Measurements from ENCODE around the gene FRMD7. TPM values are rescaled to one million over a fixed set of nuclear protein-coding genes. Genes with fewer than 3 reads are reported as not detected.

Gene FRMD7
- total RNA-seq, 6 experiments from 2014 or later: 0.07 to 0.18 (median 0.09) TPM; not detected in 3

GRCh38 chrX:132086672-132087071 lies 41.1 kb downstream of the FRMD7 start:
- WGBS (ENCODE audit: insufficient coverage, low coverage, low lambda C conversion rate, missing lambda C conversion rate): 26% methylated on average over 2 of the region's 2 CpGs
- TF ChIP-seq POLR2A (IDR thresholded peaks at IDR 0.05): no peak
- TF ChIP-seq CTCF (IDR thresholded peaks at IDR 0.05): no peak
- intact Hi-C loops (cut with DNase I): no loop called here
- H3K27ac ChIP-seq: no peak overlapping the region
- DNase-seq: no peak
- no peaks in the 10 kb centered on the region for H3K36me3 ChIP-seq
- no peak for ATAC-seq
- no peaks in the 10 kb centered on the region for H3K9me3 ChIP-seq
- H3K4me1 ChIP-seq: no peaks in the 10 kb centered on the region
- H3K27me3 ChIP-seq: no peaks in the 10 kb centered on the region
- no peak overlapping the region for H3K4me3 ChIP-seq

- ATAC-seq: no peak
- WGBS (ENCODE audit: insufficient coverage, low coverage, low lambda C conversion rate, missing lambda C conversion rate): 38% methylated on average over 3 of the region's 3 CpGs
- intact Hi-C loops (cut with DNase I): no loop called here
These were observed 42.0 kb downstream of the FRMD7 start for GRCh38 chrX:132085786-132086185.

DNA sequence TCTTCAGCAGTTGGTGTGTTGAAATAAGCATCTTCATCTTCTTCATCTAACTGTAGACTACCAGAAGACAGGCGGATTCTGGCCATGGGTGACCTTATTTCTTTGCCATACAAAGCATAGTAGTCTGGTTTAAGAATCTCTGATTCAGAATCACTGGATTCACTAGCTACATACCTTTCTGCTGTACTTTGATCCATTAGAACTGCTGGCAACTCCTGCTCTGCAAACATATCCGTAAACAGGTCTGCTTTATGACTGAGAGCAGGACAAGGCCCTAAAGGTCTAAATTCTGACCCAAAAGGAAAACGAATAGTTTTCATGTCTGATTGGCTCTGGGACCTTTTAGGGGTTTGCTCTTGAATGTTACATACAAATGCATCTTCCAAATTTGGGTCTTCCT lies 49.9 kb downstream of the FRMD7 start:
- intact Hi-C loops (cut with DNase I): no loop called here
- H3K4me3 ChIP-seq: no peak overlapping the region
- 29% methylated on average over 3 of the region's 3 CpGs for WGBS (ENCODE audit: insufficient coverage, low coverage, low lambda C conversion rate, missing lambda C conversion rate)
- peak overlapping the region in 2 of 3 donors; percentile 14 to 20 for H3K27ac ChIP-seq
- H3K9me3 ChIP-seq: no peaks in the 10 kb centered on the region
- DNase-seq (peak in 1 of 3 donors; percentile 40), ATAC-seq (peak; percentile 90 to 96 (median 93))
- H3K27me3 ChIP-seq: no peaks in the 10 kb centered on the region
- peaks cover 0 to 3% (median 0%) of the 10 kb centered on the region in 4 donors for H3K4me1 ChIP-seq
- TF ChIP-seq POLR2A (IDR thresholded peaks at IDR 0.05) (no peak), CTCF (IDR thresholded peaks at IDR 0.05) (no peak)
- no peaks in the 10 kb centered on the region for H3K36me3 ChIP-seq

More at GRCh38 chrX:132085786-132086185, 42.0 kb downstream of the FRMD7 start:
- H3K4me1 ChIP-seq: no peaks in the 10 kb centered on the region
- no peak for DNase-seq
- no peak overlapping the region for H3K27ac ChIP-seq
- H3K9me3 ChIP-seq: no peaks in the 10 kb centered on the region
- TF ChIP-seq POLR2A (IDR thresholded peaks at IDR 0.05) (no peak), CTCF (IDR thresholded peaks at IDR 0.05) (no peak)
- H3K4me3 ChIP-seq: no peak overlapping the region
- H3K36me3 ChIP-seq: no peaks in the 10 kb centered on the region
- H3K27me3 ChIP-seq: no peaks in the 10 kb centered on the region

- ATAC-seq: peak in 3 of 4 donors; percentile 16 to 48 (median 41)
- Histone ChIP-seq H3K27me3 (no peaks in the 10 kb centered on the region), H3K9me3 (no peaks in the 10 kb centered on the region), H3K4me3 (no peak overlapping the region), H3K36me3 (no peaks in the 10 kb centered on the region), H3K27ac (peak overlapping the region in 1 of 3 donors; percentile 14), H3K4me1 (peaks cover 0 to 3% (median 0%) of the 10 kb centered on the region in 4 donors)
- no peak for TF ChIP-seq CTCF (IDR thresholded peaks at IDR 0.05)
- TF ChIP-seq POLR2A (IDR thresholded peaks at IDR 0.05): no peak
- no peak for DNase-seq
- intact Hi-C loops (cut with DNase I): no loop called here
- WGBS (ENCODE audit: insufficient coverage, low coverage, low lambda C conversion rate, missing lambda C conversion rate): 62% methylated on average over 1 of the region's 1 CpG
These were observed 50.4 kb downstream of the FRMD7 start for GRCh38 chrX:132077414-132077813.

GRCh38 chrX:132071254-132071653 lies 56.6 kb downstream of the FRMD7 start:
- Histone ChIP-seq H3K27me3 (no peaks in the 10 kb centered on the region), H3K27ac (no peak overlapping the region), H3K4me3 (no peak overlapping the region), H3K4me1 (no peaks in the 10 kb centered on the region), H3K36me3 (no peaks in the 10 kb centered on the region), H3K9me3 (no peaks in the 10 kb centered on the region)
- intact Hi-C loops (cut with DNase I): no loop called here
- TF ChIP-seq CTCF (IDR thresholded peaks at IDR 0.05) (peak; percentile 28 to 42 (median 39)), POLR2A (IDR thresholded peaks at IDR 0.05) (no peak)
- DNase-seq (no peak), ATAC-seq (peak in 3 of 4 donors; percentile 52 to 68 (median 58))

Measured in right lobe of liver (tissue), 6 donors.